K562 (cell line): ENCODE results near the gene GABARAPL1. TPM values are rescaled to one million over a fixed set of nuclear protein-coding genes. Genes with fewer than 3 reads are reported as not detected.

Experiments used
- CHD7 ChIP-seq: fragments of 200-600 bp; sonication (generic); IDR thresholded peaks from one replicate; pipeline ENCODE4 v1.6.1; 2012; ENCODE audit warnings: mild to moderate bottlenecking, low read depth, low read length, inconsistent platforms
- HDAC1 ChIP-seq, 2 experiments: fragments of 450-650 bp; IDR thresholded peaks; 2 replicates each; pipeline ENCODE4 v1.6.1; 2016 to 2017; ENCODE audit warnings: inconsistent platforms in 1 of 2, mild to moderate bottlenecking in 1 of 2, moderate library complexity in 1 of 2
- KLF10 ChIP-seq: fragments of 250-450 bp; sonication (Bioruptor Pico); IDR thresholded peaks from 2 replicates; pipeline ENCODE4 v1.6.1; 2021; ENCODE audit warnings: matching md5 sums
- MEF2D ChIP-seq: conservative IDR thresholded peaks from 2 replicates; pipeline ENCODE4 v1.6.1; 2016; ENCODE audit warnings: low read depth, missing genetic modification characterization, missing compliant biosample characterization
- NFE2 ChIP-seq: IDR thresholded peaks from 2 replicates; pipeline ENCODE4 v1.6.1; 2014; ENCODE audit warnings: antibody characterized with exemption, low read depth
- PPARD ChIP-seq: fragments of 250-450 bp; sonication (Bioruptor Pico); IDR thresholded peaks from 2 replicates; pipeline ENCODE4 v1.8.0; 2022; ENCODE audit warnings: inconsistent platforms, mild to moderate bottlenecking, moderate library complexity
- RERE ChIP-seq: sonication (generic); formaldehyde crosslinking; IDR thresholded peaks from 2 replicates; pipeline ENCODE4 v1.8.0; 2023; ENCODE audit warnings: missing genetic modification reagents, mild to moderate bottlenecking, borderline replicate concordance
- ZC3H4 ChIP-seq: sonication (generic); formaldehyde crosslinking; IDR thresholded peaks from 2 replicates; pipeline ENCODE4 v1.9.0; 2021; ENCODE audit warnings: missing genetic modification reagents, borderline replicate concordance
- ZNF561 ChIP-seq: fragments of 450-650 bp; formaldehyde crosslinking; conservative IDR thresholded peaks from 2 replicates; pipeline ENCODE4 v1.4.0; 2020; ENCODE audit warnings: mild to moderate bottlenecking, moderate library complexity
- polyA plus RNA-seq, 8 experiments: library from polyadenylated mRNA; depleted of rRNA in 4 of 8; stranded (reverse) in 5 of 8; unstranded in 3 of 8; fragments of >200 nt; fragmentation: Nextera tagmentation in 2 of 8; fragmentation: Illumina TruSeq in 1 of 8; extraction: Ambion mirVana in 2 of 8; extraction: Trizol in 1 of 8; gene quantifications; 2 replicates each; pipeline versions ENCODE4 v1.2.1 to v1.2.3, GENCODE V29; 2011 to 2014; ENCODE audit warnings: inconsistent platforms in 1 of 8, missing spikeins in 1 of 8
- total RNA-seq, 7 experiments: library from RNA; depleted of rRNA in 6 of 7; stranded (reverse); fragments of >200 nt in 6 of 7; fragmentation: Illumina TruSeq in 2 of 7; extraction: Trizol in 2 of 7; gene quantifications; 2 replicates each; pipeline versions ENCODE4 v1.2.1 to v1.2.3, GENCODE V29; 2011 to 2021; ENCODE audit warnings: low replicate concordance in 1 of 7
- TF ChIP-seq, protein P1 (sequence below): fragments of 450-650 bp; IDR thresholded peaks from 2 replicates; pipeline ENCODE4 v1.6.1; 2016; ENCODE audit warnings: missing biosample characterization, missing genetic modification characterization

The GABARAPL1 gene
- total and polyA plus RNA-seq, 9 of the 15 experiments (the other 6 are each of a cell fraction or from before 2014, with no cell fraction given), result 2.3 to 15.9 (median 11.3) TPM

DNA sequence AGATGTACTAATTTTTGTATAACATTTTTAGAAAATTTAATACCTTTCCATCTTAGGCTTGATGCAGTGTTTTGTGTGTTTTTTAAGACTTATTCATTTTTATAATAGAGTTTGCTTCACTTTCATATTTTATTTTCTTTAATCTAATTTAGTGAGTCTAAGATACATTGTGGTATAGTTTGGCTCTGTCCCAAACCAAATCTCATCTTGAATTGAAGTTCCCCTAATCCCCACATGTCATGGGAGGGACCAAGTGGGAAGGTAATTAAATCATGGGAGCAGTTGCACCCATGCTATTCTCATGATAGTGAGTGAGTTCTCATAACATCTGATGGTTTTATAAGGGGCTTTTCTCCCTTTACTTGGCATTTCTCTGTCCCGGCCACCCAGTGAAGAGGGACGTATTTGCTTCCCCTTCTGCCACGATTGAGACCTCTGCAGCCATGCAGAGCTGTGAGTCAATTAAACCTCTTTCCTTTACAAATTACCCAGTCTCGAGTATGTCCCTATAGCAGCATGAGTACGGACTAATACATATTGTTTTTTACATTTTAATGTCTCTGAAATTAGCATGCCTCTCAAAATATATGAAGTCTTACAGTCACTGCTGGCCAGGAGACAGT, 34.9 kb downstream of the GABARAPL1 start (continued):
- TF ChIP-seq CHD7 (no peak), ZC3H4 (CRISPR knock-in tag) (no peak), RERE (CRISPR knock-in tag) (no peak), HDAC1 (IDR thresholded peaks at IDR 0.05) (no peak), PPARD (CRISPR knock-in tag) (no peak), MEF2D (no peak), NFE2 (no peak), ZNF561 (CRISPR knock-in tag) (no peak), KLF10 (CRISPR knock-in tag) (no peak)
- TF ChIP-seq, protein P1, sequence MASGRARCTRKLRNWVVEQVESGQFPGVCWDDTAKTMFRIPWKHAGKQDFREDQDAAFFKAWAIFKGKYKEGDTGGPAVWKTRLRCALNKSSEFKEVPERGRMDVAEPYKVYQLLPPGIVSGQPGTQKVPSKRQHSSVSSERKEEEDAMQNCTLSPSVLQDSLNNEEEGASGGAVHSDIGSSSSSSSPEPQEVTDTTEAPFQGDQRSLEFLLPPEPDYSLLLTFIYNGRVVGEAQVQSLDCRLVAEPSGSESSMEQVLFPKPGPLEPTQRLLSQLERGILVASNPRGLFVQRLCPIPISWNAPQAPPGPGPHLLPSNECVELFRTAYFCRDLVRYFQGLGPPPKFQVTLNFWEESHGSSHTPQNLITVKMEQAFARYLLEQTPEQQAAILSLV, result no peak
